KMS-11 (cell line): ENCODE data around the gene CCDC51.

Experiments used
- H2AFZ ChIP-seq: fragments of 200-600 bp; sonication (generic); 2 replicates; pipeline ENCODE4 v1.6.1; 2016; ENCODE audit warnings: antibody characterized with exemption, mixed run types, low read depth
- H3K27ac ChIP-seq: fragments of 200-600 bp; sonication (generic); 2 replicates; pipeline ENCODE4 v1.6.1; 2016; ENCODE audit warnings: mild to moderate bottlenecking, mixed run types
- H3K27me3 ChIP-seq: fragments of 200-600 bp; sonication (generic); 2 replicates; pipeline ENCODE4 v1.6.1; 2017; ENCODE audit warnings: mild to moderate bottlenecking, low read depth, mixed run types, moderate library complexity; ENCODE audit not compliant: insufficient read depth
- H3K36me3 ChIP-seq: fragments of 200-600 bp; sonication (generic); 2 replicates; pipeline ENCODE4 v1.6.1; 2017; ENCODE audit warnings: mild to moderate bottlenecking, mixed run types; ENCODE audit not compliant: insufficient read depth
- H3K4me1 ChIP-seq: fragments of 200-600 bp; sonication (generic); 2 replicates; pipeline ENCODE4 v1.6.1; 2016; ENCODE audit warnings: mild to moderate bottlenecking, low read depth, mixed run types; ENCODE audit not compliant: poor library complexity, severe bottlenecking
- H3K4me2 ChIP-seq: fragments of 200-600 bp; sonication (generic); 2 replicates; pipeline ENCODE4 v1.7.0; 2016; ENCODE audit warnings: mild to moderate bottlenecking, mixed run types
- H3K4me3 ChIP-seq: fragments of 200-600 bp; sonication (generic); IDR thresholded peaks from 2 replicates; pipeline ENCODE4 v1.6.1; 2017; ENCODE audit warnings: low read depth, low read length, mixed read lengths; ENCODE audit not compliant: insufficient read depth
- H3K79me2 ChIP-seq: fragments of 200-600 bp; sonication (generic); 2 replicates; pipeline ENCODE4 v1.6.1; 2016; ENCODE audit warnings: low read depth, mixed run types; ENCODE audit not compliant: insufficient read depth
- H3K9ac ChIP-seq: fragments of 200-600 bp; sonication (generic); 2 replicates; pipeline ENCODE4 v1.6.1; 2016; ENCODE audit warnings: mild to moderate bottlenecking, mixed run types
- H4K20me1 ChIP-seq: fragments of 200-600 bp; sonication (generic); 2 replicates; pipeline ENCODE4 v1.6.1; 2016; ENCODE audit warnings: mild to moderate bottlenecking, mixed run types; ENCODE audit not compliant: insufficient read depth
- CTCF ChIP-seq: fragments of 200-600 bp; sonication (generic); conservative IDR thresholded peaks from 2 replicates; pipeline ENCODE4 v1.6.1; 2017; ENCODE audit warnings: low read depth, mild to moderate bottlenecking, antibody characterized with exemption, low read length, moderate library complexity, mixed read lengths

The CCDC51 gene

DNA sequence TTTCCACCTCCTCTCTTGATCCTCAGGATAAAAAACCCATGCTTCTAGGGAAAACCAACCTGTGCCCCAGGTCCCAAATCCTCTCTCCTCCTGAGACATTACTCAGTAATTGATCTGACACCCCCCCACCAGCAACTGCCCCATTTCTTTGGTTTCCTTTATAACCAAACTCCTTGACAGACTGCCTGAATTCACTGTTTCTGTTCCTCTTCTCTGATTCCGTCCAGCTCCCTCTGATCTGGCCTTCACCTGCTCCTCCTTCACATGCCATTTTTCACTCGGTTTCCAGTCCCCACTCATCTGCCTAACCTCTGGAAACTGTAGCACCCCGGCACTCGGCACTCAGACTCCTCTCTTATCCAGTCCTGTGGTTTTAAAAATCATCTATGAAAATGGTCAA is 2.1 kb downstream of the CCDC51 start:
- Histone ChIP-seq H3K9ac (no peak overlapping the region), H3K27ac (no peak overlapping the region), H2AFZ (no peak overlapping the region), H3K36me3 (no peaks in the 10 kb centered on the region), H3K4me3 (no peak overlapping the region), H3K4me1 (peaks cover 19% of the 10 kb centered on the region), H3K4me2 (no peak overlapping the region), H3K27me3 (no peaks in the 10 kb centered on the region), H4K20me1 (no peaks in the 10 kb centered on the region), H3K79me2 (peaks cover 19% of the 10 kb centered on the region)
- no peak for TF ChIP-seq CTCF

- Histone ChIP-seq H3K4me1 (peaks cover 17% of the 10 kb centered on the region), H3K36me3 (no peaks in the 10 kb centered on the region), H2AFZ (no peak overlapping the region), H4K20me1 (no peaks in the 10 kb centered on the region), H3K9ac (no peak overlapping the region), H3K79me2 (peaks cover 17% of the 10 kb centered on the region), H3K27me3 (no peaks in the 10 kb centered on the region), H3K4me2 (no peak overlapping the region), H3K4me3 (no peak overlapping the region), H3K27ac (no peak overlapping the region)
- no peak for TF ChIP-seq CTCF
Observed at GRCh38 chr3:48436855-48437254, 3.1 kb downstream of the CCDC51 start.

DNA sequence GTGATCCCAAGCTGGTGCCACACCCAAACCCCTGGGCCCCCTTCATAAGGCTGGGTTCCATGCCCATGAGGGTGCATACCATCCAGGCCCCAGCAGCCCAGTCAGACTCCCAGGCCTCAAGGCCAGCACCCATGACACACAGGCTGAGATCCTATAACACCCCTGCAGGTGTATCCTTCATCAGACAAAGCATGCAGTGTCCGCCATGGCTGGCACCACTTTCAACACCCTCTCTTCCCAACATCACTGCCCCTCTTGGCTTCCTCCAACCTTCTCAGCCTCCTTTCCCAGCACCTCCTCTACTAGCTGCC is 3.5 kb downstream of the CCDC51 start:
- Histone ChIP-seq H4K20me1 (no peaks in the 10 kb centered on the region), H3K4me2 (no peak overlapping the region), H3K79me2 (peaks cover 13% of the 10 kb centered on the region), H3K27me3 (no peaks in the 10 kb centered on the region), H3K4me3 (no peak overlapping the region), H3K36me3 (no peaks in the 10 kb centered on the region), H3K27ac (no peak overlapping the region), H3K9ac (no peak overlapping the region), H3K4me1 (peaks cover 13% of the 10 kb centered on the region), H2AFZ (no peak overlapping the region)
- TF ChIP-seq CTCF, result no peak

GRCh38 chr3:48435774-48436476 is 4.0 kb downstream of the CCDC51 start:
- Histone ChIP-seq H3K4me3 (no peak overlapping the region), H3K27me3 (no peaks in the 10 kb centered on the region), H3K27ac (no peak overlapping the region), H2AFZ (no peak overlapping the region), H4K20me1 (no peaks in the 10 kb centered on the region), H3K4me2 (no peak overlapping the region), H3K79me2 (peaks cover 8% of the 10 kb centered on the region), H3K9ac (no peak overlapping the region), H3K36me3 (no peaks in the 10 kb centered on the region), H3K4me1 (peaks cover 10% of the 10 kb centered on the region)
- TF ChIP-seq CTCF, result peak; percentile 97
